Transverse colon (tissue), 4 donors: ENCODE measurements around the gene GNPTAB. TPM values are rescaled to one million over a fixed set of nuclear protein-coding genes. Genes with fewer than 3 reads are reported as not detected.

Source experiments
- DNase-seq: peaks from one replicate; pipeline ENCODE4 v3.0.0-alpha.2; 2019
- H3K27ac ChIP-seq, 4 donors: fragments of 200-600 bp; sonication (generic); 2 replicates each; pipeline ENCODE4 v1.5.1; 2016 to 2018; ENCODE audit warnings: inconsistent platforms in 4 of 4
- H3K27me3 ChIP-seq: fragments of 200-600 bp; sonication (generic); 2 replicates; pipeline ENCODE4 v1.5.1; 2017; ENCODE audit warnings: inconsistent platforms
- H3K36me3 ChIP-seq, 4 donors: fragments of 200-600 bp; sonication (generic); 2 replicates each; pipeline ENCODE4 v1.5.1; 2017 to 2019; ENCODE audit warnings: inconsistent platforms in 4 of 4
- H3K4me1 ChIP-seq, 4 donors: fragments of 200-600 bp; sonication (generic); 2 replicates each; pipeline ENCODE4 v1.5.1; 2017 to 2020; ENCODE audit warnings: inconsistent platforms in 4 of 4
- H3K4me3 ChIP-seq, 4 donors: fragments of 200-600 bp; sonication (generic); 1 replicate in 1 of 4; 2 replicates in 3 of 4; pipeline versions ENCODE4 v1.5.1 to v1.6.1; 2017 to 2019; ENCODE audit warnings: inconsistent platforms in 4 of 4
- H3K9me3 ChIP-seq, 2 donors: fragments of 200-600 bp; sonication (generic); 2 replicates each; pipeline ENCODE4 v1.5.1; 2017 to 2019; ENCODE audit warnings: inconsistent platforms in 2 of 2
- CTCF ChIP-seq, 5 experiments: fragments of 200-600 bp in 3 of 5; fragments of 450-650 bp in 2 of 5; sonication (generic) in 3 of 5; IDR thresholded peaks; 1 replicate in 2 of 5; 2 replicates in 3 of 5; pipeline ENCODE4 v1.5.1; 2016 to 2017; ENCODE audit warnings: antibody characterized with exemption in 5 of 5, inconsistent platforms in 3 of 5, mild to moderate bottlenecking in 2 of 5, moderate library complexity in 1 of 5
- EP300 ChIP-seq: sonication (generic); formaldehyde crosslinking; IDR thresholded peaks from one replicate; pipeline ENCODE4 v1.6.1; 2017; ENCODE audit warnings: antibody characterized with exemption, low read depth
- POLR2A ChIP-seq: fragments of 450-650 bp; IDR thresholded peaks from one replicate; pipeline ENCODE4 v1.6.1; 2016; ENCODE audit warnings: antibody characterized with exemption, mild to moderate bottlenecking, moderate library complexity
- POLR2AphosphoS5 ChIP-seq, 3 donors: sonication (generic); formaldehyde crosslinking; IDR thresholded peaks; one replicate each; pipeline ENCODE4 v1.6.1; 2016; ENCODE audit warnings: antibody characterized with exemption in 3 of 3
- WGBS, 2 donors: methylation state at CpG; one replicate each; pipeline ENCODE4 v1.1.5; 2018; ENCODE audit warnings: low coverage in 1 of 2; 5-methylcytosine and 5-hydroxymethylcytosine counted together
- in situ Hi-C, 4 donors: fragments of 200-750 bp; cut with MboI; loops; one replicate each; pipeline versions ENCODE4 v1.15.0 to v1.15.1; 2017; ENCODE audit warnings: low sequenced_read_pairs in 3 of 4, low pct_ligation_motif_present in 1 of 4, low pct_unique_long_range_greater_than_20kb in 1 of 4
- intact Hi-C: fragments of 100-400 bp; cut with DNase I; formaldehyde crosslinking; loops from one replicate; pipeline ENCODE4 v1.15.1; 2023; ENCODE audit warnings: low total_unique reads
- total RNA-seq, 4 donors: library from RNA; depleted of rRNA; stranded (reverse); fragments of >200 nt; gene quantifications; one replicate each; pipeline ENCODE4 v1.1.0, GENCODE V29; 2016

GNPTAB gene
- total RNA-seq, 4 donors from 2014 or later = 24.1 to 83.0 (median 64.5) TPM

- Histone ChIP-seq H3K27ac (no peak overlapping the region), H3K27me3 (no peaks in the 10 kb centered on the region), H3K9me3 (no peaks in the 10 kb centered on the region), H3K4me3 (no peak overlapping the region), H3K36me3 (peaks cover 0 to 67% (median 17%) of the 10 kb centered on the region in 4 donors), H3K4me1 (no peaks in the 10 kb centered on the region)
- intact Hi-C loops (no loop called here), in situ Hi-C loops (no loop called here)
- WGBS, 2 donors = 65 to 69% methylated on average over 4 to 10 of the region's 10 CpGs
- no peak for TF ChIP-seq CTCF (IDR thresholded peaks at IDR 0.05)
- no peak for TF ChIP-seq EP300
- no peak for TF ChIP-seq POLR2AphosphoS5 (IDR thresholded peaks at IDR 0.05)
- TF ChIP-seq POLR2A = no peak
- DNase-seq = peak; percentile 40
These were observed 86.9 kb downstream of the GNPTAB start for GRCh38 chr12:101743724-101744472.

GRCh38 chr12:101743242-101743641 is 87.5 kb downstream of the GNPTAB start:
- intact Hi-C loops = no loop called here
- in situ Hi-C loops = no loop called here
- 77 to 83% methylated on average over 1 of the region's 1 CpG for WGBS, 2 donors
- no peaks in the 10 kb centered on the region for H3K27me3 ChIP-seq
- H3K9me3 ChIP-seq = no peaks in the 10 kb centered on the region
- H3K4me1 ChIP-seq = no peaks in the 10 kb centered on the region
- no peak for DNase-seq
- H3K36me3 ChIP-seq = peaks cover 0 to 67% (median 18%) of the 10 kb centered on the region in 4 donors
- H3K27ac ChIP-seq = no peak overlapping the region
- TF ChIP-seq POLR2AphosphoS5 (IDR thresholded peaks at IDR 0.05) = no peak
- TF ChIP-seq POLR2A = no peak
- TF ChIP-seq CTCF (IDR thresholded peaks at IDR 0.05) = no peak
- no peak for TF ChIP-seq EP300
- no peak overlapping the region for H3K4me3 ChIP-seq

GRCh38 chr12:101740980-101741379 is 89.8 kb downstream of the GNPTAB start:
- H3K27me3 ChIP-seq = no peaks in the 10 kb centered on the region
- no peak overlapping the region for H3K4me3 ChIP-seq
- intact Hi-C loops = no loop called here
- no peak for DNase-seq
- no peaks in the 10 kb centered on the region for H3K4me1 ChIP-seq
- in situ Hi-C loops = no loop called here
- 80% methylated on average over 5 of the region's 5 CpGs for WGBS, 2 donors
- no peak overlapping the region for H3K27ac ChIP-seq
- no peaks in the 10 kb centered on the region for H3K9me3 ChIP-seq
- peaks cover 0 to 64% (median 21%) of the 10 kb centered on the region in 4 donors for H3K36me3 ChIP-seq
- TF ChIP-seq POLR2A = no peak
- no peak for TF ChIP-seq CTCF (IDR thresholded peaks at IDR 0.05)
- TF ChIP-seq POLR2AphosphoS5 (IDR thresholded peaks at IDR 0.05) = no peak
- no peak for TF ChIP-seq EP300

GRCh38 chr12:101740566-101740965 is 90.2 kb downstream of the GNPTAB start:
- Histone ChIP-seq H3K27me3 (no peaks in the 10 kb centered on the region), H3K4me1 (no peaks in the 10 kb centered on the region), H3K27ac (no peak overlapping the region), H3K4me3 (no peak overlapping the region), H3K9me3 (no peaks in the 10 kb centered on the region), H3K36me3 (peaks cover 0 to 60% (median 21%) of the 10 kb centered on the region in 4 donors)
- in situ Hi-C loops (no loop called here), intact Hi-C loops (no loop called here)
- DNase-seq = no peak
- WGBS, 2 donors = 94 to 100% methylated on average over 2 to 5 of the region's 5 CpGs
- TF ChIP-seq CTCF (IDR thresholded peaks at IDR 0.05) (no peak), EP300 (no peak), POLR2AphosphoS5 (IDR thresholded peaks at IDR 0.05) (no peak)
